Cardiac muscle cell (in vitro differentiated cells and primary cell): ENCODE data around the gene SSR2. TPM values are rescaled to one million over a fixed set of nuclear protein-coding genes. Genes with fewer than 3 reads are reported as not detected.

ENCODE experiments used
- DNase-seq, 2 donors: peaks; one replicate each; pipeline versions ENCODE4 v3.0.0 to v3.0.0-alpha.2; 2010 to 2017; ENCODE audit warnings: low read depth in 1 of 2, low spot score in 1 of 2
- H3K27ac ChIP-seq: fragments of 200-600 bp; sonication (generic); 2 replicates; pipeline ENCODE4 v1.5.1; 2016
- H3K27me3 ChIP-seq: fragments of 200-600 bp; sonication (generic); 2 replicates; pipeline ENCODE4 v1.6.0; 2016; ENCODE audit warnings: control low read depth
- H3K36me3 ChIP-seq: fragments of 200-600 bp; sonication (generic); 2 replicates; pipeline ENCODE4 v1.5.1; 2016; ENCODE audit warnings: control low read depth
- H3K4me1 ChIP-seq: fragments of 200-600 bp; sonication (generic); 2 replicates; pipeline ENCODE4 v1.8.1; 2017; ENCODE audit warnings: low read depth, mild to moderate bottlenecking, mixed run types
- H3K4me3 ChIP-seq: fragments of 200-600 bp; sonication (generic); 2 replicates; pipeline ENCODE4 v1.5.1; 2016; ENCODE audit warnings: mild to moderate bottlenecking
- H3K9me3 ChIP-seq: fragments of 200-600 bp; sonication (generic); 2 replicates; pipeline ENCODE4 v1.5.1; 2017; ENCODE audit warnings: low read depth, mild to moderate bottlenecking, control low read depth
- CTCF ChIP-seq: IDR thresholded peaks from 2 replicates; pipeline ENCODE4 v1.5.1; 2012; ENCODE audit warnings: low read depth, mild to moderate bottlenecking, low read length
- polyA plus RNA-seq: library from polyadenylated mRNA; unstranded; fragments of >200 nt; fragmentation: Nextera tagmentation; extraction: Ambion mirVana; gene quantifications from 2 replicates; pipeline ENCODE4 v1.2.1, GENCODE V29; 2016
- total RNA-seq: library from RNA; depleted of rRNA; stranded (reverse); fragments of >200 nt; gene quantifications from 2 replicates; pipeline ENCODE4 v1.2.3, GENCODE V29; 2016

Gene SSR2
- total and polyA plus RNA-seq, 2 experiments from 2014 or later, result 119 to 188 TPM

DNA sequence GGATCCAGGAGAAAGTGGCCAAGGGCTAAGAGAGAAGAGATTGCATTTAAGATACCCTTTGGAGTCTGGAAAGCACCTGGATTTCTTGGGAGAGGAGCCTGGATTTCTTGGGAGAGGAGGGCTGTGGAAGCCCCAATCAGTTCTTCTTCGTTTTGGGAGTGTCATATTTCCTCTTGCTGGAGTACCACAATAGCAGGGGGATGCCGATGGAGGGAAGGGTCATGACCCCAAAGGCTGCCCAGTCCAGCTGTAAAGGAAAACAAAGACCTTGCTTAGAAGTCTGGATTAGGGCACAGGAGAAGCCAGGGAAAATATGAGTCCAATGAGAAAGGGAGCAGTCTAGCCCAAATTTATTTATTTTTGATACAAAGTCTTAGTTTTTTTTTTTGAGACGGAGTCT is 11.3 kb downstream of the SSR2 start:
- Histone ChIP-seq H3K9me3 (no peaks in the 10 kb centered on the region), H3K36me3 (peaks cover 30% of the 10 kb centered on the region), H3K27ac (peak overlapping the region; percentile 40), H3K27me3 (no peaks in the 10 kb centered on the region), H3K4me1 (peaks cover 12% of the 10 kb centered on the region), H3K4me3 (no peak overlapping the region)
- DNase-seq, result no peak
- no peak for TF ChIP-seq CTCF

DNA sequence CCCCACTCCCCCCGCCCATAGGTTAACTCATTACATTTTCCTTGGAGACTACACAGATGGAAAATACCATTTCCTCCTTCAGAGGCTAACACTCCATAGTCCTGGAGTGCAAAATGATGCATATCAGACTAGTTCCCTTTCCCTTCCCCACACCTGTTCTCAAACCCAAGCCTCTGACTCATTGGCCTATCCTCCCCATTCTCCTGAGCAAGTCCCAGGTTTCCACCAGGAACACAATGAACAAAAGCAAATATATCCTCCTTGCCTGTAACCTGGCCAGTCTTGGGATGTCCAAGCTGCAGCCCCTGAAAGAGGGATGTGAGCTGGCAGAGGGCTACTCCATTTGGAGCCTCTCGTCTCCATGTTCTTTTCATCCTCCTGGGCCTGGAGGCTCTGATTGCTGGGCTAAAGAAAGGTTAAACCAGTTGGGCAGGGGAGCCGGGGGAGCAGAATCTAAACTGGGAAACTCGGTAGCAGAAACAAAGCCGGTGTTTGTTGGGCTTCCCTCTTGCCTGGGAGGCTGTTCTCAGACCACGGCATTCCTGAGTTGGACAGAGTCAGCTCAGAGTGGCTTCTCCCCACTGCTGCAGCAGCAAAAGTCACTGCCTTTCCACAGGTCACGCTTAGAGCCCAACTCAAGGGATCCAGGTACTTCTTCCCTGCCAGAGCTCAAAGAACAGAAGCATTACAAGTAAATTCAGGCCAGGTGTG is 13.9 kb downstream of the SSR2 start:
- Histone ChIP-seq H3K27ac (peak overlapping the region; percentile 76), H3K36me3 (peaks cover 18% of the 10 kb centered on the region), H3K9me3 (no peaks in the 10 kb centered on the region), H3K4me1 (peaks cover 12% of the 10 kb centered on the region), H3K4me3 (no peak overlapping the region), H3K27me3 (no peaks in the 10 kb centered on the region)
- DNase-seq, result peak in 1 of 2 donors; percentile 55
- no peak for TF ChIP-seq CTCF

DNA sequence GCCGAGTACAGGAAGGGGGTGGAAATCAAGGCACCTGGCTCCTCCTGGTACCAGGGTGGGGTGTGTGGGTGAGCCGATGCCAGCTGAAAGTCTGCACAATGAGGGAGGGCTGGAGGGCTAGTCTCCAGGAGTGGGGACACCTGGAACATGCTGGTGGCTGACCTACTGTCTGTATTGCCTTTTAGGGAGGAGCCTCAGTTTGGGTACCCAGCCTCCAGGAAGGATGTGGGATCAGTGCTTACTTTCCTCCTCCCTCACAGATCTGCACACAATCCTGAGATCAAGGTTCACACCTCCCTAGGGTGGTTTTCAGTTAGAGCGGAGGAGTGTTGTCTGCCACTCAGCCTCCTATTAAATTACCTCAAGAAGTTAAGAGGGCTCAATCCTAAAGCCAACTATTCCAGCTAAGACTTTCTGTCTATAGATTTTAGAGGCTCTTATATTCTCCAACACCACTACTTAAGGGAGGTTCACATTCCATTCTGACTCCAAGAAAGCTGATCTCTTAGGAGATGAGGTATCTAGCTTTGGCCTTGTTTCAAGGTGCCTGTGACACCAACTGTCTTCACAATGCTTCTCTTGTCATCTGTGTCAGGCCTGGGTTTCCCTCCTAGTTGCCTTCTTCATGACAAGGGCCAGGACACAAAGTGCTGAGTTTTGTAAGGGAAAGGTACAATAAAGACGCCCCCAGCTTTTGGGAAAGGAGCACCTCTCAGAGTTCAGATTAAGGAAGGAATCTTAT is 15.7 kb downstream of the SSR2 start:
- peaks cover 8% of the 10 kb centered on the region for H3K36me3 ChIP-seq
- peak overlapping the region; percentile 75 for H3K27ac ChIP-seq
- no peaks in the 10 kb centered on the region for H3K27me3 ChIP-seq
- no peak overlapping the region for H3K4me3 ChIP-seq
- no peak for TF ChIP-seq CTCF
- DNase-seq, result peak in 1 of 2 donors; percentile 21
- H3K9me3 ChIP-seq, result no peaks in the 10 kb centered on the region
- peaks cover 18% of the 10 kb centered on the region for H3K4me1 ChIP-seq

DNA sequence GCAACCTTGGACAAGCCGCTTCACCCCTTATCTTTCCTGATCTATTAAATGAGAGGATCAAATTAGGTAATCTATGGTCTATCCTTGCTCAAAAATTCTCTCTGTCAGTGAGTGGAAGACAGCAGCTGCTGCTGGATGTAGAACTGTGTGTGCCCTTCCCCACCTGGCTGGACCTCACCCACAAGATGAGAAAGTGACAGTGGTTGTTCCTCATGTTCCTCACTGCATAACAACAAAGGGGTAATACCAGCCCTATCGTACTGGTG is 16.9 kb downstream of the SSR2 start:
- Histone ChIP-seq H3K27me3 (no peaks in the 10 kb centered on the region), H3K4me1 (peaks cover 18% of the 10 kb centered on the region), H3K9me3 (no peaks in the 10 kb centered on the region), H3K27ac (no peak overlapping the region), H3K4me3 (no peak overlapping the region), H3K36me3 (peaks cover 3% of the 10 kb centered on the region)
- TF ChIP-seq CTCF, result no peak
- DNase-seq, result no peak

- no peak for TF ChIP-seq CTCF
- Histone ChIP-seq H3K27me3 (no peaks in the 10 kb centered on the region), H3K9me3 (no peaks in the 10 kb centered on the region), H3K4me1 (peaks cover 18% of the 10 kb centered on the region), H3K36me3 (no peaks in the 10 kb centered on the region), H3K4me3 (no peak overlapping the region), H3K27ac (no peak overlapping the region)
- no peak for DNase-seq
Observed at GRCh38 chr1:156002188-156002911, 18.4 kb downstream of the SSR2 start.
